GM18502 (cell line): ENCODE results near the gene SLC23A2.
A peak's percentile ranks its signal among the peaks of the same experiment; 100 is the strongest.

ENCODE experiments used
- ATAC-seq: cut with Tn5 transposase; IDR thresholded peaks from one replicate; pipeline ENCODE4 v1.9.1; 2021; ENCODE audit warnings: mild to moderate bottlenecking; ENCODE audit not compliant: unreplicated experiment, poor library complexity

The SLC23A2 gene

DNA sequence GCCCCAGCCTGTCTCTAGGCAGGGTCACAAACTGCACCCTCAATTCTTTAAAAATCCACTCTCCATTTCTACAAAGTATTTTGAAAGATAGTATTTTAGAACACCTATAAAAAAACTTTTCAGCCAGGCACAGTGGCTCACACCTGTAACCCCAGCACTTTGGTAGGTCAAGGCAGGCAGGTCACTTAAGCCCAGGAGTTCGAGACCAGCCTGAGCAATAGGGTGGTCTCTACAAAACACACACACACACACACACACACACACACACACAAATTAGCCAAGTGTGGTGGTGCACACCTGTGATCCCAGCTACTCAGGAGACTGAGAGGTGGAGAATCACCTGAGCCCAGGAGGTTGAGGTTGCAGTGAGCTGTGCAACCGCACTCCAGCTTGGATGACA lies 30.2 kb downstream of the SLC23A2 start:
- no peak for ATAC-seq

DNA sequence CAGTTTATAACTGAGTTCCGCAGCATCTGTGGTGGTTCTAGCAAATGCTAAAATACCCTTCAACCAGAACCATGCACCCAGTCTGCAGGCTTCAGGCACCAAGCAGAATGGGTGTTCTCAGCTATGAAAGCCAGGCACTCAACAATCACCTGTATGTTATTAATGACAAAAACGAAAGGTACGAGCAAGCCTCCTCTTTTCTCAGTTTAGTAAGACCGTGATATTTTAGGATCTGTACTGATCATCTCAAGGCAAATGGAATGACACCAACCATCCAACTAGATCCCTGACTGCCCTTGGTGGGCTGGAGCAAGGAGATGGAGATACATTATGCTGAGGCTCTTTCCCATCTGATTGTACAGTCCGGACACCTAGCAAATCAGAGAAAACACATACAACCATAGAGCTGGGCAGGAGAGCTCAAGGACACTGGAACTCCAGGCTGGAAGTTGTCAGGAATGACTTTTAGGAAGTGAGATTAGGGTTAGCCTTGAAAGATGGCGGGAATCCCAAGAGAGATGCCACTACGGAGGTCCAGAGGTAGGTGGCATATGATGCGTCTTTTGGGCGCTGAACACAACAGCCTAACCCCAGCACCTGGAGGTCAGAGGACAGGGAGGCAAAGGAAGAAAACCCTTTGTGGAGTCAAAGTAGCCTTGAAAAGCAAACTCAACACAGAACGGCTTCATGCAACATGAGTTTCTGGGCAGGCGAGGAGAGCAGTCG lies 33.4 kb downstream of the SLC23A2 start:
- ATAC-seq, result no peak

DNA sequence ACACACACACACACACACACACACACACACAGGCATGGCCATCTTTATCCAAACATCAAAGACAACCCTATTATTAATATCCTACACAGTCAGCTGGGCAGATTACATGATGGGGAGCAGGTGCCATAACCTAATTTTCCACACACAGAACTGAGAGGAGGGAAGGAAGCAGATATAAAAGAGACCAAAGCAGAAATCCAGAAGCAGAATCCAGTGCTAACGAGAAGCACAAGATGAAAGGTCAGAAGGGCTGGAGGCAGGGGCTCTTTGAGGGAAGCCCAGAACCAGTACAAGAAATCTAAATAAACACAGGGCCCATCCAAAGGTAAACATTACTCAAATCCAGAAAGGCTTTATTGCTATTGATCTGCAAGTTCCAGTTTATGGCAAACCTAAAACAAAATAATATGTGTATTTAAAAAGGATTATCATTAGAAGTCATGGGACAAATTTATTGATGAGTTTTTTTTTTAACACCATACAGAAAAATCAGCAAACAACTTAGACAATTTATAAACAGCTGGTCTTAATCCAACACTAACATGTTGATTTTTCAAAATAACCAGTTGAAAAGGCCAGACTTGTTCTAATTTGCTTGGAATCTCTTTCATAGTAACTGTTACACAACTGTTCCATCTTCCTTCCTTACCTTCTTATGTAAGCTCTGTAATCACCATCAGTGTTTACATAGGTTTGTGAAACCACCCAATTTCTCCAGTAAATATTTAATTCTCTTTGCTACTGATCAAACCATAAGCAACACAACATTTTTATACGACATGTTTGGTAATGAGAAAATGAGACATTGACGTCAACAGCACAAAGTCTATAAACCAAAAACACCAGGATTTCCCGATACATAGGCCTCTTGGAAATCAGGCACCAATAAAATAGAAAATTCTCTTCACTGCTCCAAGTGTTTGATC lies 34.2 kb downstream of the SLC23A2 start:
- ATAC-seq, result no peak

DNA sequence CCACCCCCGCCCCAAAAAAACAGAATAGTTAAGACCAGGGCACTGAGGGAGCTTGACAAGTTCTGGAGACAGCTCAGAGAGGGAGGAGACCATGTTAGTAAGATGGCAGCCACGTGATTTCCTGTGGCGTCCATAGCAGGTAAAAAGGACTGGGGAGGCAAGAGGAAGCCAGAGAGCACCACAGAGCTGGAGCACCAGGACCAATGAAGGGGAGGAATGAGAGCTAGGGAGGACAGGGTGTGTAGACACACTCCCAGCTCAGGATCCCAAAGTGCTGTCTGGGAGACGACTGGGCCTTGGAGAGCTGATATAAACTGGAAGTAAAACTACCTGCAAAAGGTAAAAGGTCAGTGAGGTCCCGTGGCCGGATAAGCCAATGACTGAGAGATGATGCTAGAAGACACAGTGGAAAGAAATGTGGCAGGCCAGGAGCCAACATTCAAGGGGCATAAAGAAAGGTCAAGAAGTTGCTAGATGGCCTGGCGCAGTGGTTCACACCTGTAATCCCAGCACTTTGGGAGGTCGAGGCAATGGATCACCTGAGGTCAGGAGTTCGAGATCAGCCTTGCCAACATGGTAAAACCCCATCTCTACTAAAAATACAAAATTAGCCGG lies 39.0 kb downstream of the SLC23A2 start:
- no peak for ATAC-seq

DNA sequence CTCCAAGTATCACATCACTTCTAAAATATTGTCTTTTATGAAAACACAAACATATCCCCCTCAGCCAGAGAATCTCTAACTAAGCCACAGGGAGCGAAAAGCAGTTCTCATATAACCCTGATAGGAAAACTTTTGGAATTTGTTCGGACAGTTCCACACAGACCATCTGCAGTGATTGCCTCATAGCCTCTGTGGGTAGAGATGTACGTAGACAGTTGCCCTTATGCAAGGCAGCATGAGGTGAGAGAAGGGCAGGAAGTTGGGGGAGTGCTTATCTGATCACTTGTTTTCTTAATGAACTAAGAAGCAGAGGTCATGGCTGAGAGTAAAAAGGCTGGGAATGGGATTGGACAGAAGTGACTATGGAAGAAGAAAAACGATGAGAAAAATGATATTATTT lies 39.6 kb downstream of the SLC23A2 start:
- ATAC-seq, result no peak

DNA sequence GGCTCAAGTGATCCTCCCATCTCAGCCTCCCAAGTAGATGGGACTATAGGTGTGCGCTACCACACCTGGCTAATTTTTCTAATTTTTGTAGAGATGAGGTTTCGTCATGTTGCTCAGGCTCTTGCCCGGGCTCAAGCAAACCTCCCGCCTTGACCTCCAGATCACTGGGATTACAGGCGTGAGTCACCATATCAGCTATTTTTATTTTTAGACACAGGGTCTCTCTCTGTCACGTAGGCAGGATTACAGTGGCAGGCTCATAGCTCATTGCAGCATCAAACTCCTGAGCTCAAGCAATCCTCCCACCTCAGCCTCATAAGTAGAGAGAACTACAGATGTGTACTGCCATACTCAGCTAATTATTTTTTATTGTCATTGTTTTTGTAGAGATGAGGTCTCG lies 41.7 kb downstream of the SLC23A2 start:
- no peak for ATAC-seq

DNA sequence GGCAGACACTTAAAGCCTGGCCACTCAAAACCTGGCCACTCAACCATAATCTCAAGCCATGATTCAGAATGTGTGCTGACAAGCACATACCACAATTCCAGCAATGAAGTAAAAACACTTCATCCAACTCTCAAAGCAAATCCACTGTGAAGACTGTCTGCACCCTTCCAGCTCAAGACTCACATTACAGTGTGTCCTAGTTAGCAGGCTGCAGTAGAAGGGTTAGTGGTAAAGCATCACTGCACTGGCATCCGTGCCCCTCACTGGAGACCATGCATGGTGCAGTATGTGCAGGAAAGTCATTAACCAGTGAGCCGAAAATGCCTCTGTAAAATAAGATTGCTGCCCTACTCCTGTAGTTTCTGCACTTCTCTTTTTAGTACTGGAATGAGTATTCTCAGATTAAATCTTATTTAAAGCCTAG lies 43.4 kb downstream of the SLC23A2 start:
- ATAC-seq, result no peak

DNA sequence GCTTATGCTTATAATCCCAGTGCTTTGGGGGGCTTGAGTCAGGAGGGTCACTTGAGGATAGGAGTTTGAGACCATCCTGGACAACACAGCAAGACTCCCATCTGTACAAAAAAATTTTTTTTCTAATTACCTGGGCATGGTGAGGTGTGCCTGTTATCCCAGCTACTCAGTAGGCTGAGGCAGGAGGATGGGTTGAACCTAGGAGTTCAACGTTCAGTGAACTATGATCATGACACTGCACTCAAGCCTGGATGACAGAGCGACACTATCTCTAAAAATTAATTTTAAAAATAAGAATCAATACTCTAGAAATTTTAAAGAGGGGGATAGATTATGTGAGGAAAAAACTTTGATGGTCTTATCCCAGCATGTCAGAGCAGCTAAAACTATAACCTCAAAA lies 44.1 kb downstream of the SLC23A2 start:
- no peak for ATAC-seq

DNA sequence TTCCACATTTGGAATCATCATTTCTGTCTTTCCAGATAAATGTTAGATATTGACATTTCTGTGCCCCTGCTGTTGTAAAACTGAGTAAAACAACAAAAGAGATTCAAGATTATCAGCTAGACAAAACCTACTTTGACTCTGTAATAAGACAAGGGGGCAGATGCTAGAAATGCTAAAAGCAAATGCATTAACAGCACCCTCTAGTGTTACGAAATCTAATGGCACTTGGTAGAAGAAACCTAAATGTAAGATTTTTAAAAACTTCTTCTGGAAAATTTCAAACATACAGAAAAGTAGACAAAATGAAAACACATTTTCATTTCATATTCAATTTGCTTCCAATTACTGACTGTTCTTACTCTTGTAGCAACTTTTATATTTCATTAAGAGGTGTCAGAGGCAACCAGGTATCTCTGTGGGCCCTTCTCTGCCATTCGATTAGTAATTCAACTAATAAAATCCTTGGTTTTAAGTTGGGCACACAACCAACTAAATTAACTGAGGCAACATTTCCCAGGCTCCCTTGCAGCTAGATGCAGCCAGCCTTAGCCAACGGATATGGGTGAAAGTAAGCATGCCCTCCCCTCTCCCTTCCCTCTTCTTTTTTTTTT lies 45.0 kb downstream of the SLC23A2 start:
- ATAC-seq, result no peak

DNA sequence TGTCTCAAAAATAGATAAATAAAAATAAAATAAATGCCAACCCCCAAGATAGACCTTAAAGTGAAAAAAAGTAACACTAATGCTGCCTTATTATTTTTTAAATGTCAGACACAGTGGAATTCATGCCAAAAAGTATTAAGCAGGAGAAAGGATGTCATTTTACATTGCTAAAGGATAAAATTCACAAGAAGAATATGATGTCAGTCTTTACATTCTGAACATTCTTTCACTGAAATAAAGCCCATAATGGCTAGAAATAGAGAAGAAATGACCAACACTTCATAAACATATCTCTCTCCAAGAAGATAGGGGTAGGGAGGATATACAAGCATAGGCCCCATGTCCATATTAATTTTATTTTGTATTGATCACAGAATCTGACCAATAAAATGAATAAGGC lies 47.4 kb downstream of the SLC23A2 start:
- ATAC-seq, result no peak

DNA sequence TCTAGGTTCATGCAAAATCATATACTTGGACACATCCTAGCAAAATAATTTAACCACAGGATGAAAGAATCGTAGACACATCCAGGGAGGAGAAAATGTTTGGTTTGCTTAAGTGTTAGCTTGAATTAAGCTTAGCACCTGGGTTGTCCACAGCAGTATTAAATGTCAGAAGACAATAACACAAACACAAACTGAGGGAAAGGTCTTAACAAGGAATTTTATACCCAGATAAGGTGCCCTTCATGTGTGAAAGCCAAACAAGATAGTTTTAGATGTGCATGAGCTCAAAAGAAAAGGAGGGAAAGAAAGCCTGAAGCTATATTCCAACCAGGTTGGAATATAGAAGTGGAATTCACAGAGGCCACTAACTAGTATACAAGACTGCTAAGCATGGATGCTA lies 49.1 kb downstream of the SLC23A2 start:
- no peak for ATAC-seq

DNA sequence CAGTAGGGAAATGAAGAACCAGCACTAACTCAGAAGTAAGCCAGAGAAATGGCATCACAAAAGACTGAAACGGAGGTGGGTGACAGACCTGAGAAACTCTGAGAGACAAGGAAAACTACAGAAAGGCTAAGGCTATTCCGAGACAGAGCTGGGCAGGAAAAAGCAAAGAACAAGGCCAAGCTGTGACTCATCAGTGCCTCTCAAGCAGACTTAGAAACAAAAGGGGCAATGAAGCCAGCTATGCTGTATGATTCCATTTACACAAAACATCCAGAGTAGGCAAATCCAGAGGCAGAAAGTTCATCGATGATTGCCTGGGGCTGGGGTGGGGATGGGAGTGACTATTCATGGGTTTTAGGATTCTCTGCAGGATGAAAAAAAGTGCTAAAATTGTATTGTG lies 50.0 kb downstream of the SLC23A2 start:
- no peak for ATAC-seq

DNA sequence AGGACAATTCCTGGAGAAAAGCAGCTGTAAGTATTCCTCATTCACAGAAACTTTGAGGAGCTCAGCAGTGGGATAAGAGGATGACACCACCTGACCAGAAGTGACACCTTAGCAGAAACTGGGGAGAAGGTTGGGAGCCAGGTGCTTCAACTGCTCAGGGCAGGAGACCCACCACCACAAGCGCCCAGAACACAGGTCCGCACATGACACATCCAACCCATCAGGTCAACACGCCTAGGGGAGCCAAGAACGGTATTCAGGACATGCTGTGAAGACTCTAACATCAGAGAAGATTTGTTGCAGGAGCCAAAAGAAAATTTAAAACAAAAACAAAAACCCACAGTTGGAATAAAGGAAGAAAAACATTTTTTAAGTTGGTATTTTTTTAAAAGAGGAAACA lies 50.5 kb downstream of the SLC23A2 start:
- no peak for ATAC-seq

DNA sequence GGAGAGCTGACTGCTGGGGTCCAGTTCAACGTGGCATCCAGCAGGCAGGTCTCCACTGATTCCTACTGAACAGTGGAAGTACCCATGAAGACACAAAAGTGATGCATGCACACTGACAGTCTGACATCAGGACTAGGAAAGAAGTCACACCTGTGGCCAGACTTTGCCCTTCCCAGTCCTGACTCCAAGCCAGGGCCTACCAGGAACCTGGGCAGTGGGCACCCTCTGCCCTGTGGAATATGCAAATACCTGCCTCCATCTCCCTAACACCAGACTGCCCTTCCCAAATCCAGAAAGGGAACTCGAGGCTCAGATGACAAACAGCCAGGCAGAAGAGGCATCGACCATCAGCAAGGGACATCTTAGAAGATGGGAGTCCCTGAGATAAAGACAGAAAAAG lies 50.9 kb downstream of the SLC23A2 start:
- ATAC-seq, result no peak

DNA sequence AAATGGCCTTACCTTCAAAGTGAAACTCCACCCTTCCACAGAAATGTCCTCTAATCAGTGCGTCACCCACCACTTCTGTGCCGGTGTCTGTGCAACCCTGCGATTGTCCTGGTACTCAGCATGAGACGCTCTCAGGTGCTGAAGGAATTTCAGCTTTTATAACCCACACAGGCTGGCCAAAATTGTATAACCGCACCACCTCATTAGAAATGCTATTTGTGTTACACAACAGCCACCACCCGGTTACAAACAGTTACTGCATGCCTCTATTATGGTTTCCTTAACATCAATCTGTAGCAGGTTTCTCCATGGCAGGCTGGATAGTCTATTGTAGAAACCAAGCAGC lies 51.5 kb downstream of the SLC23A2 start:
- ATAC-seq, result peak; percentile 63

DNA sequence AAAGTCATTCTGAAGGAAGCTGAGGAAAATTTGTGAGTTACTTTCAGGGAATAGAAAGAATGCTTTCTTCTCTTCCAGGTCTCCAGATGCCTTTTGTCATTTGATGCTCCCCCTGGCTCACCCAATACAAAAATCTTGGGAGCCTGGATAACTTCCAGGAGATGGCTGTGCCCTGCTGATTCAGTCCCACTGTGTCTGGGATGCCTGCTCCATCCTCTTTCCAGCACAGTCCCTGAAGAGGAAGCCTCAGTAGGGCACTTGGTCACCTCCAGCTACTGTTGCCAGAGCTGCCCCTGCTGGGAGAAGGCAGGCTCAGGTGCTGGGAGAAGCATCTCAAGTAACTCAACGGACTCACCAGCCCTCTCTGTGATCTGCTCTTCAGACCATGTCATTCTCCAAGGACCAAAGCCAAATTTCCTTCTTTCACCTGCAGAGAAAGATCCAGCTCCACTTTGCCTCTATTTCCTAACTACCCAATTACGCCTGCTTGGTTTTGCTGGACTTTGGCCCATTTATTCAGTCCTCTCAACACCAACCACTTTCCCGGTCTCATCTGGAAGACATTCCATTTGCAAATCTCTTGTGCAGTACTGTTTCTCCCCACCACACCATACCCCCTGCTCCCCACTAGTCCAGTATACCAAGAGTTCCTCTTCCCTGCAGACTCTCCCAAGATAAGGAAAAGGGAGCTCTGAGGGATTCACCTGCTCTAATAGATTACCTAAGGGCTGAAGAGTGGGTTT lies 53.3 kb downstream of the SLC23A2 start:
- ATAC-seq, result no peak

DNA sequence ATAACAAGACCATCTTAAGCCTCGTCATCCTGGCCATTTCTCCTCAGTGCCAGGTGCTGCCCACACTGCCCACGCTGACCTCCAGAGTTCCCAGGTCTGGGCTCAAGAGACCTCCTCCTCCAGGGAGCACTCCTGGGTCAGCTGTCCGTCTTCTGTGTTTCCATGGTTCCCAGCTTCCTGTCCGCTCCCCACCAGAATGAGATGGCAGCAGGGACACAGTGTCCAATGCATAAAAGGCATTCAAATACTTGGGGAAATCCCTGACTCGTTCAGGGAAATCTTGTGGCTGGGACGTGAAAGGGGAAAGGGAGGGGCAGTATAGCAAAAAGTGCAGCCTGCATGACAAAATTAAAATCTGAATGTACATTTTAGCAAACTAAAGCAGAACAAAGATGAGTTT lies 54.3 kb downstream of the SLC23A2 start:
- ATAC-seq, result no peak

DNA sequence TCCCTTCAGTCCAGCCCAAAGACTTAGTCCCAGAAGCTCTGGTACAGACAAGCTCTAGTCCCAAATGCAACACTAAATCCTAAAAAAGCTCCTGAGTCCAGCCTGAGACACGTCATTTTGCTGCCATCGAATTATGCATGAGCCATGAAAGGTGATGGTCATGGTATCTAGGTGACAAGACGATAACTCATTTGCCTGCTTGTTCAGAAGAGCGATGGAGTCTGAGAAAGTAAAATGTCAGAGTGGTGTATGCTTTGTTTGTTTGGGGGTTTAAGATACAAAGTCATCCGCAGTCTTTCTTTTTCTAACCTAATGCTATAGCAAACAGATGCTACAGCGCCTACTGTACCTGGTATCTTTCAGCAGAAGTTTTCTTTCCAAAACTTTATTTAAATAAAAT lies 54.7 kb downstream of the SLC23A2 start:
- ATAC-seq, result no peak

DNA sequence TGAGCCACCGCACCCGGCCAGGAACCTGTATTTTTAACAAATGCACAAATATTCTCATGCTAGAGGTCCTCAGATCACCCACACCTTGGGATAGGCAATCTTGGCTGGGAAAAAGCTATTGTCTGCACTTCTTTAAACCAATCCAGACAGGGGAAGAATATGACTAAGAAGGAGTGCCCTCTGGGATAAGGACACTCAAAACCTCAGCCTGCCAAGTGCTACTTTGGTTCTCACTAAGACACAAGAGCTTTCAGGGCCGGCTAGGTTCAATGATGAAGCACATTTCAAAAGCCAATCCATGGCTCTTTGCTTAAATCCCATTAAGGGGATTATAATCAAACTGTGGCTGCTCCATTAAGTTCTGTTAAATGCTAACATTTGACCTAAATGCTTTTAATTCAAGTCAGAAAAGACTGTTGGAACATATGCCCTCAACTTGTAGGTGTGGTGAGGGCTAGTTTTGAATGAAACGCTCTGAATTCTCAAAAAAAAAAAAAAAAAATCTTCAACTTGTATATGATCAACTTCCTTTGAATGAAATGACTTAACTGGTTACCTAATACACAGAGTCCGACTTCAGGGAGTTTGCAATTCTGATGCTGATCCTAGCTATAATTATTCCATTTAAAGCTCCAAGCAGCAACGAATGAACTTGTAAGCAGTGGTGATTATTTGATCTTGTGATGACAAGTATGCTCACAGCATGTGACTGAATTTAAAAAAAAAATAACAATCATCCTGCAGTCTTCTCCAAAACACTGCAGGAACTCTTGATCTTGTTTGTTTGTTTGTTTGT lies 56.6 kb downstream of the SLC23A2 start:
- ATAC-seq, result no peak
